Spinal cord (tissue), 10 donors: ENCODE measurements around the gene CAPN14. TPM values are rescaled to one million over a fixed set of nuclear protein-coding genes. Genes with fewer than 3 reads are reported as not detected.

ENCODE experiments used
- DNase-seq, 6 donors: peaks; one replicate each; pipeline versions ENCODE4 v3.0.0 to v3.0.0-alpha.2; 2013 to 2015; ENCODE audit warnings: low spot score in 6 of 6, low read depth in 4 of 6
- H3K27ac ChIP-seq: one replicate; pipeline ENCODE4 v1.5.1; 2013; ENCODE audit warnings: low read depth, low read length, control low read depth
- H3K27me3 ChIP-seq: one replicate; pipeline ENCODE4 v1.6.1; 2013; ENCODE audit warnings: low read length; ENCODE audit not compliant: control insufficient read depth, insufficient read depth
- H3K36me3 ChIP-seq: one replicate; pipeline ENCODE4 v1.6.1; 2013; ENCODE audit warnings: low read length; ENCODE audit not compliant: control insufficient read depth, insufficient read depth
- H3K4me1 ChIP-seq: one replicate; pipeline ENCODE4 v1.6.1; 2013; ENCODE audit warnings: low read length; ENCODE audit not compliant: control insufficient read depth, insufficient read depth
- H3K4me3 ChIP-seq: one replicate; pipeline ENCODE4 v1.5.1; 2013; ENCODE audit warnings: low read depth, low read length, control low read depth
- H3K9me3 ChIP-seq: one replicate; pipeline ENCODE4 v1.6.1; 2013; ENCODE audit warnings: low read length; ENCODE audit not compliant: control insufficient read depth, insufficient read depth
- WGBS: methylation state at CpG from one replicate; pipeline ENCODE4 v1.1.5; 2013; ENCODE audit warnings: missing lambda C conversion rate; ENCODE audit not compliant: insufficient coverage; 5-methylcytosine and 5-hydroxymethylcytosine counted together
- long read RNA-seq, 4 donors: transcript quantifications; one replicate each; lab custom pipeline, GENCODE V29; 2026
- polyA plus RNA-seq, 2 donors: library from polyadenylated mRNA; unstranded; fragments of 120-200 nt; gene quantifications; one replicate each; pipeline ENCODE4 v1.2.1, GENCODE V29; 2013; ENCODE audit not compliant: insufficient read length in 2 of 2
- total RNA-seq, 2 donors: library from RNA; depleted of rRNA in 1 of 2; stranded (reverse); fragments of 120-200 nt in 1 of 2; fragments of >200 nt in 1 of 2; gene quantifications; one replicate each; pipeline versions ENCODE4 v1.2.3 to v1.2.4, GENCODE V29; 2013 to 2014
- donor health status: healthy.

Gene CAPN14
- total RNA-seq (under 1 TPM; 0.28 to 0.40 TPM), polyA plus RNA-seq (under 1 TPM; 0.62 to 0.63 TPM)
- long read RNA-seq, donor 1: 0 reads
- long read RNA-seq, donor 2: 0 reads
- long read RNA-seq, donor 3: 0 reads
- long read RNA-seq, donor 4: 0 reads

GRCh38 chr2:31217465-31218200, at the start of gene CAPN14:
Gene CAPN14, minus strand, starts transcription at chr2:31217515. Its CDS starts 12,068 bp downstream, at chr2:31205447.
- no peak within 1 kb of the TSS for H3K27ac ChIP-seq
- H3K4me3 ChIP-seq: no peak within 1 kb of the TSS
- H3K27me3 ChIP-seq: no peaks in the 10 kb centered on the region
- DNase-seq: no peak
- H3K4me1 ChIP-seq: no peaks in the 10 kb centered on the region
- no peaks in the 10 kb centered on the region for H3K9me3 ChIP-seq
- H3K36me3 ChIP-seq: no peaks in the 10 kb centered on the region
- 65% methylated on average over 3 of the region's 6 CpGs for WGBS

GRCh38 chr2:31266804-31267203, 49.5 kb upstream of the CAPN14 start:
- 82% methylated on average over 5 of the region's 6 CpGs for WGBS
- no peak overlapping the region for H3K4me3 ChIP-seq
- H3K4me1 ChIP-seq: no peaks in the 10 kb centered on the region
- H3K36me3 ChIP-seq: peaks cover 36% of the 10 kb centered on the region
- no peaks in the 10 kb centered on the region for H3K27me3 ChIP-seq
- no peak overlapping the region for H3K27ac ChIP-seq
- DNase-seq: no peak
- no peaks in the 10 kb centered on the region for H3K9me3 ChIP-seq

GRCh38 chr2:31265234-31265633, 47.9 kb upstream of the CAPN14 start:
- Histone ChIP-seq H3K27me3 (no peaks in the 10 kb centered on the region), H3K4me1 (no peaks in the 10 kb centered on the region), H3K4me3 (no peak overlapping the region), H3K27ac (no peak overlapping the region), H3K36me3 (peaks cover 51% of the 10 kb centered on the region), H3K9me3 (no peaks in the 10 kb centered on the region)
- DNase-seq: no peak
- WGBS: 91% methylated on average over 4 of the region's 6 CpGs

GRCh38 chr2:31263636-31264190, 46.4 kb upstream of the CAPN14 start:
- H3K4me1 ChIP-seq: no peaks in the 10 kb centered on the region
- peaks cover 54% of the 10 kb centered on the region for H3K36me3 ChIP-seq
- DNase-seq: no peak
- H3K9me3 ChIP-seq: no peaks in the 10 kb centered on the region
- no peaks in the 10 kb centered on the region for H3K27me3 ChIP-seq
- H3K27ac ChIP-seq: no peak overlapping the region
- H3K4me3 ChIP-seq: no peak overlapping the region
- no CpG with 5 or more reads among the region's 3 CpGs for WGBS

- H3K36me3 ChIP-seq: peaks cover 39% of the 10 kb centered on the region
- no peak overlapping the region for H3K4me3 ChIP-seq
- H3K27me3 ChIP-seq: no peaks in the 10 kb centered on the region
- no peak for DNase-seq
- H3K27ac ChIP-seq: no peak overlapping the region
- WGBS: 86% methylated on average over 4 of the region's 4 CpGs
- H3K4me1 ChIP-seq: peaks cover 9% of the 10 kb centered on the region
- no peaks in the 10 kb centered on the region for H3K9me3 ChIP-seq
Measured at GRCh38 chr2:31260870-31261269, 43.6 kb upstream of the CAPN14 start.

GRCh38 chr2:31259075-31259474, 41.8 kb upstream of the CAPN14 start:
- peaks cover 26% of the 10 kb centered on the region for H3K4me1 ChIP-seq
- no CpG with 5 or more reads among the region's 3 CpGs for WGBS

GRCh38 chr2:31258351-31258750, 41.0 kb upstream of the CAPN14 start:
- Histone ChIP-seq H3K27me3 (no peaks in the 10 kb centered on the region), H3K36me3 (peaks cover 47% of the 10 kb centered on the region), H3K4me1 (peaks cover 27% of the 10 kb centered on the region), H3K9me3 (no peaks in the 10 kb centered on the region), H3K27ac (no peak overlapping the region), H3K4me3 (no peak overlapping the region)
- no peak for DNase-seq
- WGBS: 75% methylated on average over 3 of the region's 5 CpGs

More at GRCh38 chr2:31259075-31259474, 41.8 kb upstream of the CAPN14 start:
- H3K27me3 ChIP-seq: no peaks in the 10 kb centered on the region
- no peaks in the 10 kb centered on the region for H3K9me3 ChIP-seq
- DNase-seq: no peak
- H3K27ac ChIP-seq: no peak overlapping the region
- H3K36me3 ChIP-seq: peaks cover 45% of the 10 kb centered on the region
- H3K4me3 ChIP-seq: no peak overlapping the region

- H3K4me3 ChIP-seq: no peak overlapping the region
- no peak for DNase-seq
- H3K4me1 ChIP-seq: peaks cover 27% of the 10 kb centered on the region
- no peaks in the 10 kb centered on the region for H3K9me3 ChIP-seq
- peaks cover 50% of the 10 kb centered on the region for H3K36me3 ChIP-seq
- H3K27ac ChIP-seq: no peak overlapping the region
- no peaks in the 10 kb centered on the region for H3K27me3 ChIP-seq
- 73% methylated on average over 3 of the region's 4 CpGs for WGBS
Measured at GRCh38 chr2:31256611-31257382, 39.5 kb upstream of the CAPN14 start.

GRCh38 chr2:31255911-31256571, 38.7 kb upstream of the CAPN14 start:
- H3K27me3 ChIP-seq: no peaks in the 10 kb centered on the region
- H3K4me1 ChIP-seq: peaks cover 27% of the 10 kb centered on the region
- 90% methylated on average over 9 of the region's 11 CpGs for WGBS
- peaks cover 48% of the 10 kb centered on the region for H3K36me3 ChIP-seq
- no peaks in the 10 kb centered on the region for H3K9me3 ChIP-seq
- DNase-seq: no peak
- no peak overlapping the region for H3K27ac ChIP-seq
- H3K4me3 ChIP-seq: no peak overlapping the region
